Activated CD4-positive, CD25-positive, alpha-beta regulatory T cell treated with anti-CD3 and anti-CD28 coated beads, Interleukin-2, amount 50 U/mL, for 16 hours (primary cell): ENCODE measurements around the gene WNT3.

Experiments used
- DNase-seq: peaks from one replicate; pipeline ENCODE4 v3.0.0-alpha.2; 2020; ENCODE audit warnings: low read depth, low spot score

WNT3 gene

DNA sequence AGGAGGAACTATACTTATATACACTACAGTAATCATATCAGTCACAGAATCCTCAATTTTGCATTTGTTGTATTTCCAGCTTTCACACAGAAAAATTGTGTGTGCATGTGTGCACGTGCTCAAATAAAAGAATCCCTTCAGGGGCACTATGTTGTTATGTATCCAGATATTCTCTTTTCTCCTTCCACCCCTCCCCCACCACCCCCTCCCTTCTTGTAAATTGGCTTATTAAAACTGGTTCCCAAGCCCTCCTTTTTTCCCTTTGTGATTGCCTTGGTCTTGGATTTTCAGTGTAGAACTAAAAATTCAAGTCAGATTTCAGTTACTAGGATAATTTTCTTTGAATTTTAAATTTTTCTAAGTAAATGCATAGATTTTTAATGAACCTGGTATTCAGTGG lies 86.3 kb downstream of the WNT3 start:
- no peak for DNase-seq

DNA sequence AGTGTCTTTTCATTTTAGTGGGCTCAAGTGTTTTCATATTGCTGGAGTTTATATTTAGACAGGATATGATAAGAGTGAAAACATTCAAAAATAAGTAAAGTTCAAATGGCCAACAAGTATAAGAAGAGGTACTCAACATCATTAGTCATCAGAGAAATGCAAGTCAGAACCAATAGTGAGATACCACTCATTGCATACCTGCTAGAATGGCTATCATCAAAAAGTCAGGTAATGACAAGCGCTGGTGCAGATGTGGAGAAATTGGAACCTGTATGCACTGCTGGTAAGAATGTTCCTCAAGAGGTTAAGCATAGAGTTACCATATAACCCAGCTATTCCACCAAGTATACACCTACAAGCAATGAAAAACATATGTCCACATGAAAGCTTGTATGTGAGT lies 87.8 kb downstream of the WNT3 start:
- DNase-seq, result no peak

GRCh38 chr17:46730026-46730425 lies 88.5 kb downstream of the WNT3 start:
- no peak for DNase-seq

GRCh38 chr17:46727572-46728348 lies 90.7 kb downstream of the WNT3 start:
- DNase-seq, result no peak

DNA sequence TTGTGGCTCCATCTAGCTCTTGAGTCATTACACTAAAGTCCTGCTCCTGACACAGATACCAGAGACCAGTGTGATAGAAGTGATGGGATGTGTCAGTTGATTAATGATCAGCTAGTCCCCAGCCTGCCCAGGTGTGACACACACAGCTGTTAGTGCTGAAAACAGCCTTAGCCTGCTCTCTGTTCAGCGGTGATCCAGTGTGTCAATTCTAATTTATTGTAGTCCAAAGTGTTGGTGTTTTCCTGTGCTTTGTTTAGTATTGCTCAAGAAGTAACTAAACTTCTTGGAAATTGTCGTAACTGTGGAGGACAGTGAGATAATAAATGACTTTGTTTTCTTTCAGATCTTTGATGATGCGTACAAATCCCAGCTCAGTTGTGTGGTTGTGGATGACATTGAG lies 92.3 kb downstream of the WNT3 start:
- DNase-seq, result no peak

DNA sequence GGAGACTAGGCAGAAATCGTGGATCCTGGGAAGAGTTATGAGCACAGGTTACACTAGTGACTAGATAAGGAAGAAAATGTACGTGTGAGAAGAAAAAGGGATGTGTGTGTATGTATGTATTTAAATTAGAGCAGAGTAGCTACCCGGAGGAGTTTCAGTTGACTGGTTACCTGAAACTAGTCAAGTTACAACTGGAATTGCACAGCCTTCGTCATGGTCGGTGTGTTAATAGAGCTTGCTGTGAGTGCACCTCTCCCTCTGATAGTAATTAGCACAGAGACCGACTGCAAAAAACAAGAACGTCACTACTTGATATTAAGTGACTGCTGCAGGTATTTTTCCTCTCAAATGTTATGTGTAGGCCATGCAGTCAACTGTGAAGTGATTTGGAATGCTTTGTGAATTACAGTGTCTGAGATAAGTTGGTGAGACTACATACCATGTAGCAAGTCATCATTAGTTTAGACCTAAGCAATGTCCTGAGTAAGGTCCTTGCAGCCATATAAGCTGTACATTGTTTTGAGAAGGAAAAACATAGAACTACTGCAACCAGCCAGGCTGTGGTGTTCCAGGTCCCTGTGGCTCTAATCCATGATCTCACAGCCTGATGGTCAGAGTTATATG lies 95.7 kb downstream of the WNT3 start:
- DNase-seq, result no peak

- no peak for DNase-seq
Observed at GRCh38 chr17:46720408-46720807, 98.1 kb downstream of the WNT3 start.

DNA sequence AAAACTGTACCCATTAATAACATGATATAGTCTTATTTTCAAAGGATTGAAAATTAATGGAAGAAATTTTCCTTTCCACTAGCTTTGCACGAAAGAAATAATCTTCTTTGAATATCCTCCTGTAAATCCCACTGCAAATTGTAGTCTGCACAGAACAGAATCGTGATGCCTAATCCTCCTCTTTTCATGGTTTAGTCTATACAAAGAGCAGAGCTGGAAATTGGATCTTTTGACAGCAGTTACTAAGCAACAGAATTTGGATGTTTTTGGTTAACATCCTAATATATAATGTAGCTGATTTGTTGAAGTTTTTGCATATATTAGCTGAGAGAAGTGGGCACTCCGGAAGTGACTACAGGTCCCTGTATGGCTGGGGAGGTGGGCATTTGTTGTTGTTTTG lies 98.6 kb downstream of the WNT3 start:
- no peak for DNase-seq

DNA sequence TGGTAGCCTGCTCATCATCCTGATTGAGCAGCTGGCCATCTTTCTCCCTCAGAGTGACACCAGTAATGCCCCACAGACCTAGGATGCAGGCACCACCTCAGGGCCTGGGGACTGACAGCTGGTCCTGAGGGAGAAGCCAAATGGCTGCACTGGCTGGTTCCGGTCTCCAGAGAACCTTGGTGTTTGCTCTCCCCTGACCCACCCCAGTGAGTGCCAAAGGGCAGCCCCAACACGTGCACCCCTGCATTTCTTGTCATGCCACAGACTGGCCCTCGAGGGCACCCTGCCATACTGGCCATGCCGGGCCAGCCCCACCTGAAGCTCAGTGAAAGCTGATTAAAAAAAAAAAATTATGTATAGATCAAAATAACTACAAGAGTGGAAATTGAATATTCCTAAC lies 100.5 kb downstream of the WNT3 start:
- no peak for DNase-seq
